HEK293 (cell line): Measurements from ENCODE around the gene ATP6V1A.

Experiments
- CTCF ChIA-PET: fragments of 350-600 bp; formaldehyde crosslinking; extraction: SDS; loops from one replicate; lab custom pipeline; 2021; ENCODE audit warnings: antibody characterized with exemption; lab: Yijun Ruan, JAX
- POLR2A ChIA-PET: fragments of 300-600 bp; formaldehyde crosslinking; extraction: SDS; loops from one replicate; lab custom pipeline; 2020; ENCODE audit warnings: antibody characterized with exemption, inconsistent platforms; lab: Yijun Ruan, JAX
- H3K27ac ChIP-seq: fragments of 200-500 bp; sonication (Bioruptor generic); 2 replicates; pipeline ENCODE4 v1.5.1; 2014; ENCODE audit warnings: low read depth, low read length, control low read depth, inconsistent platforms; ENCODE audit errors: extremely low read depth
- H3K36me3 ChIP-seq, 2 experiments: fragments of 200-500 bp in 1 of 2; sonication (Bioruptor generic) in 1 of 2; 1 replicate in 1 of 2; 2 replicates in 1 of 2; pipeline ENCODE4 v1.5.1; 2014 to 2017; ENCODE audit warnings: inconsistent platforms in 2 of 2, low read length in 2 of 2; ENCODE audit not compliant: control insufficient read depth in 2 of 2, insufficient read depth in 1 of 2
- H3K4me1 ChIP-seq: fragments of 200-500 bp; sonication (Bioruptor generic); 2 replicates; pipeline ENCODE4 v1.5.1; 2014; ENCODE audit warnings: mild to moderate bottlenecking, low read length, inconsistent platforms; ENCODE audit not compliant: control insufficient read depth, insufficient read depth
- H3K4me3 ChIP-seq: 2 replicates; pipeline ENCODE4 v1.5.1; 2011; ENCODE audit warnings: low read depth, mild to moderate bottlenecking, control low read depth, low read length, moderate library complexity
- H3K9me3 ChIP-seq: fragments of 200-500 bp; sonication (Bioruptor generic); 2 replicates; pipeline ENCODE4 v1.5.1; 2014; ENCODE audit warnings: low read depth, low read length, inconsistent platforms; ENCODE audit not compliant: control insufficient read depth, insufficient read depth
- FEZF1 ChIP-seq: fragments of 450-650 bp; formaldehyde crosslinking; IDR thresholded peaks from 2 replicates; pipeline ENCODE4 v1.5.1; 2016; ENCODE audit warnings: missing biosample characterization, missing genetic modification characterization
- GLIS2 ChIP-seq: fragments of 450-650 bp; formaldehyde crosslinking; IDR thresholded peaks from 2 replicates; pipeline ENCODE4 v1.5.1; 2016; ENCODE audit warnings: missing biosample characterization, missing genetic modification characterization
- KLF7 ChIP-seq: fragments of 450-650 bp; formaldehyde crosslinking; IDR thresholded peaks from 2 replicates; pipeline ENCODE4 v1.5.1; 2016; ENCODE audit warnings: missing biosample characterization, missing genetic modification characterization, borderline replicate concordance
- KLF9 ChIP-seq: fragments of 450-650 bp; formaldehyde crosslinking; IDR thresholded peaks from 2 replicates; pipeline ENCODE4 v1.5.1; 2016; ENCODE audit warnings: missing biosample characterization, missing genetic modification characterization, low read depth
- MYNN ChIP-seq: fragments of 450-650 bp; formaldehyde crosslinking; IDR thresholded peaks from 2 replicates; pipeline ENCODE4 v1.5.1; 2016; ENCODE audit warnings: missing biosample characterization, missing genetic modification characterization, borderline replicate concordance
- SALL2 ChIP-seq: fragments of 450-650 bp; formaldehyde crosslinking; IDR thresholded peaks from 2 replicates; pipeline ENCODE4 v1.5.0; 2017; ENCODE audit warnings: missing biosample characterization, mild to moderate bottlenecking, missing genetic modification characterization, borderline replicate concordance
- SP7 ChIP-seq: fragments of 450-650 bp; formaldehyde crosslinking; IDR thresholded peaks from 2 replicates; pipeline ENCODE4 v1.5.1; 2016; ENCODE audit warnings: missing biosample characterization, missing genetic modification characterization
- ZBTB7A ChIP-seq: fragments of 450-650 bp; formaldehyde crosslinking; IDR thresholded peaks from 2 replicates; pipeline ENCODE4 v1.5.1; 2016; ENCODE audit warnings: low read depth, missing biosample characterization, missing genetic modification characterization
- ZNF112 ChIP-seq: fragments of 450-650 bp; formaldehyde crosslinking; IDR thresholded peaks from 2 replicates; pipeline ENCODE4 v1.5.0; 2017; ENCODE audit warnings: missing biosample characterization, missing genetic modification characterization
- ZNF132 ChIP-seq: fragments of 450-650 bp; formaldehyde crosslinking; IDR thresholded peaks from 2 replicates; pipeline ENCODE4 v1.5.1; 2017; ENCODE audit warnings: missing biosample characterization, missing genetic modification characterization, borderline replicate concordance
- ZNF211 ChIP-seq: fragments of 450-650 bp; formaldehyde crosslinking; IDR thresholded peaks from 2 replicates; pipeline ENCODE4 v1.5.1; 2016; ENCODE audit warnings: low read depth, missing biosample characterization, missing genetic modification characterization
- ZNF239 ChIP-seq: fragments of 450-650 bp; formaldehyde crosslinking; IDR thresholded peaks from 2 replicates; pipeline ENCODE4 v1.5.1; 2016; ENCODE audit warnings: missing biosample characterization, missing genetic modification characterization
- ZNF248 ChIP-seq: fragments of 450-650 bp; formaldehyde crosslinking; IDR thresholded peaks from 2 replicates; pipeline ENCODE4 v1.5.1; 2017; ENCODE audit warnings: missing biosample characterization, missing genetic modification characterization
- ZNF266 ChIP-seq: fragments of 450-650 bp; formaldehyde crosslinking; IDR thresholded peaks from 2 replicates; pipeline ENCODE4 v1.5.1; 2016; ENCODE audit warnings: missing biosample characterization, missing genetic modification characterization, low read depth
- ZNF324 ChIP-seq: fragments of 450-650 bp; formaldehyde crosslinking; IDR thresholded peaks from 2 replicates; pipeline ENCODE4 v1.5.1; 2016; ENCODE audit warnings: missing biosample characterization, missing genetic modification characterization
- ZNF335 ChIP-seq: fragments of 450-650 bp; formaldehyde crosslinking; conservative IDR thresholded peaks from 2 replicates; pipeline ENCODE4 v1.5.1; 2016; ENCODE audit warnings: missing biosample characterization, missing genetic modification characterization
- ZNF416 ChIP-seq: fragments of 450-650 bp; formaldehyde crosslinking; IDR thresholded peaks from 2 replicates; pipeline ENCODE4 v1.5.1; 2016; ENCODE audit warnings: missing biosample characterization, missing genetic modification characterization
- ZNF426 ChIP-seq: fragments of 450-650 bp; formaldehyde crosslinking; IDR thresholded peaks from 2 replicates; pipeline ENCODE4 v1.5.1; 2017; ENCODE audit warnings: missing biosample characterization, missing genetic modification characterization, mild to moderate bottlenecking, inconsistent platforms, moderate library complexity
- ZNF433 ChIP-seq: fragments of 450-650 bp; formaldehyde crosslinking; IDR thresholded peaks from 2 replicates; pipeline ENCODE4 v1.5.1; 2016; ENCODE audit warnings: missing biosample characterization, missing genetic modification characterization, low read depth
- ZNF670 ChIP-seq: fragments of 450-650 bp; formaldehyde crosslinking; IDR thresholded peaks from 2 replicates; pipeline ENCODE4 v1.5.1; 2016; ENCODE audit warnings: missing biosample characterization, missing genetic modification characterization, low read depth
- ZNF701 ChIP-seq: fragments of 450-650 bp; formaldehyde crosslinking; IDR thresholded peaks from 2 replicates; pipeline ENCODE4 v1.5.1; 2016; ENCODE audit warnings: missing biosample characterization, missing genetic modification characterization
- ZNF747 ChIP-seq: fragments of 450-650 bp; formaldehyde crosslinking; IDR thresholded peaks from 2 replicates; pipeline ENCODE4 v1.5.1; 2016; ENCODE audit warnings: missing biosample characterization, missing genetic modification characterization
- ZNF768 ChIP-seq: fragments of 450-650 bp; formaldehyde crosslinking; IDR thresholded peaks from 2 replicates; pipeline ENCODE4 v1.5.1; 2018; ENCODE audit warnings: missing biosample characterization, mild to moderate bottlenecking, missing genetic modification characterization
- TF ChIP-seq, protein P1 (sequence below): fragments of 450-650 bp; formaldehyde crosslinking; IDR thresholded peaks from 2 replicates; pipeline ENCODE4 v1.5.1; 2017; ENCODE audit warnings: missing biosample characterization, missing genetic modification characterization
- TF ChIP-seq, protein P2 (sequence below): fragments of 450-650 bp; formaldehyde crosslinking; IDR thresholded peaks from 2 replicates; pipeline ENCODE4 v1.5.1; 2016; ENCODE audit warnings: missing biosample characterization, missing genetic modification characterization
- TF ChIP-seq, protein P3 (sequence below): fragments of 450-650 bp; formaldehyde crosslinking; IDR thresholded peaks from 2 replicates; pipeline ENCODE4; 2016; ENCODE audit warnings: missing biosample characterization, missing genetic modification characterization

The ATP6V1A gene

DNA sequence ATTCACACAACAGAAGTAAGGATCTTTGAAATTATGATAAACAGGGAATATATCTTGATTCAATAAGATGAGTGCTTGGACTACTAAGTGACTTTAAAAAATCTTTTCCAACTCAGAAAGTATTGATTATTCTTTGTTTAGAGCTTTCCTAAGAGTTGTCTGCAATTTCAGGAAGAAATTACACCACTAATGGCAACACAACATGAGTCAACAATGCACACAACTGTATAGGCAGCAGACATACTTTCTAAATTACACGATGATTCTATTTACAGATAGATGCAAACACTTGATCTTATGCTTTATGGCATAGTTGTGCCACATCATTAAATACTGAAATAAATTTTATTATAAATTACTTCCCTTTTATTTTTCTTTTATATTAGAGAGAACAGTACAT, 5.2 kb upstream of the ATP6V1A start (continued):
- no peak for TF ChIP-seq ZNF670 (tag by site-specific recombination)

DNA sequence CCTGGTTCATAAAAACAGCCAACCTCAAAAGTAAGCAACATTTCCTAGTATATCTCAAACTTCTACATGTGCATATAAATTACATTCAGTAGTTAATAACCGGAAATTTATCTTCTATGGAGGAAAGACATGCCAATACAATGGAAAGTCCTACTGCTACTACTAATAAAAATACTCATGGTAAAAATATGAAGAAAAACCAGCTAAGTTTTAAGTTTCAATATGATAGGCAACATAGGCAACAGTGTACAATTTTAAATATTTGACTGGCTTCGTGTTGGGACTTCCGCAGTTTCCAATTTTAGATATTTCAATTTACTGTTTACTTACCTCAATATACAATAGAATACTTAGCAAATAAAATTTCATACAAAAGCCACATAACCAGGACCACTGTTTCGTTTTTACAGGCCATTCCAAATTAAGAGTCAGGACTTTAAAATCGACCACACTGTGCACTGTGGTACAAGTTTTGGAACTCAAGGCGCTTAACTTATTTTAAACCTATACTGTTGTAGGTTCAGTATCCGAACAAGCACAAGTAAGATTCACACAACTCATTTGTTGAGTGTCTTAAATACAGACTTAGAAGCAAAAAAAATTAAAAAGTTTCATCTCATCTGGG, 3.7 kb upstream of the ATP6V1A start:
- Histone ChIP-seq H3K4me1 (no peaks in the 10 kb centered on the region), H3K36me3 (peaks cover 0 to 3% of the 10 kb centered on the region in 2 experiments; a peak in 1 of 3 replicates), H3K9me3 (no peaks in the 10 kb centered on the region), H3K4me3 (no peak overlapping the region), H3K27ac (no peak overlapping the region)
- ChIA-PET POLR2A (no interaction called here), CTCF (no interaction called here)
- TF ChIP-seq MYNN (peak; percentile 86), ZNF211 (tag by site-specific recombination) (no peak)
- TF ChIP-seq, protein P1, sequence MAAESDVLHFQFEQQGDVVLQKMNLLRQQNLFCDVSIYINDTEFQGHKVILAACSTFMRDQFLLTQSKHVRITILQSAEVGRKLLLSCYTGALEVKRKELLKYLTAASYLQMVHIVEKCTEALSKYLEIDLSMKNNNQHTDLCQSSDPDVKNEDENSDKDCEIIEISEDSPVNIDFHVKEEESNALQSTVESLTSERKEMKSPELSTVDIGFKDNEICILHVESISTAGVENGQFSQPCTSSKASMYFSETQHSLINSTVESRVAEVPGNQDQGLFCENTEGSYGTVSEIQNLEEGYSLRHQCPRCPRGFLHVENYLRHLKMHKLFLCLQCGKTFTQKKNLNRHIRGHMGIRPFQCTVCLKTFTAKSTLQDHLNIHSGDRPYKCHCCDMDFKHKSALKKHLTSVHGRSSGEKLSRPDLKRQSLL (tag by site-specific recombination) = no peak

DNA sequence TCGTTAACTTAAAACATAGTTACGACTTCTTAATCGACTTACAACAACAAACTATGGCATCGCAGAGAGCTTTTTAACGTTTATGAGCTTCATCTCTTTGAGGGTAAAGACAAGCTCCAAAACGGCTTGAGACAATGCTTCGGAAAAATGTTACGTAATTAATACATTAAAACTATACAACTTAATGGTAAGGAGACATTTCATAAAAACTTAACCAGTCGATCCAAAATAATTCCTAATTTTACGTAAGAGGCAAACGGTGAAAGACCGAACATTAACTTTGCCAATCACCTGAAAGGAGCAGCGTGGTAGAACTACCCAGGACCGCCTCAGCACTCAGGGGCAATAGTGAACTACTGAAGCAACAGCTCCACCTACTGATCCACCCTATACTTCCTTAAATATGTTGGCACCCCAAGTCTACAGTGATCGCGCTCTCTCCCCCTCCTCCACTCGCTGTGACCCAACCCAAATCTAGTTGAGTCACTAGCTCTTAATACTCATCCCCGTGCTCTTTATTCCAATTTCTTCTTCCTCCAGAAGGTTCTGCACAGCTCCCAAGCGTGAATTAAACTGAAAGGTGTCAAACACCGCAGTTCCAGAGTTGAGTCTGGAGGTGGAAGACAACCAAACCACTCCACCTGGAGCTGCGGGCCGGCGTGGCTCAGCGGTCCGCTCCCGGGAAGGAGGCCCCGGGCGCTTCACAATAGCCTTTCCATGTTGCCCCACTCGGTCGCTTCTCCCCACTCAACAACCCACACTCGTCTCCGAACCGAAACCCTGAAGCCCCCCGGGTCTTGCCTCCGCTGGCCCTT, 1.7 kb upstream of the ATP6V1A start:
- H3K9me3 ChIP-seq = no peaks in the 10 kb centered on the region
- ChIA-PET CTCF (interaction anchor here (0.5 to 2.0 kb wide), 14 partner anchors 9 to 579 kb away, joined by 3 to 15 read pairs (median 3); no protein-coding TSS in a partner anchor), POLR2A (interaction anchor here (0.8 to 1.3 kb wide), 5 partner anchors 9 to 230 kb away, joined by 3 to 5 read pairs (median 3); partner anchors contain the start of genes SPICE1 and USF3)
- H3K36me3 ChIP-seq = peaks cover 0 to 3% of the 10 kb centered on the region in 2 experiments; a peak in 1 of 3 replicates
- H3K4me1 ChIP-seq = no peaks in the 10 kb centered on the region
- peak overlapping the region; percentile 86 for H3K4me3 ChIP-seq
- peak overlapping the region; percentile 92 for H3K27ac ChIP-seq
- TF ChIP-seq ZNF266 (tag by site-specific recombination) (no peak), ZNF768 (tag by site-specific recombination) (no peak), ZNF335 (tag by site-specific recombination) (peak; percentile 50), ZNF248 (tag by site-specific recombination) (no peak), ZNF239 (tag by site-specific recombination) (no peak), ZNF324 (no peak), KLF9 (tag by site-specific recombination) (0 out of 2 replicates have a peak, but pooled peaks have one; percentile 27), ZNF701 (tag by site-specific recombination) (no peak), GLIS2 (no peak), ZNF426 (tag by site-specific recombination) (no peak), ZNF416 (tag by site-specific recombination) (no peak), ZNF112 (tag by site-specific recombination) (no peak), KLF7 (tag by site-specific recombination) (no peak), ZNF433 (tag by site-specific recombination) (no peak), SP7 (no peak), ZNF747 (tag by site-specific recombination) (no peak), SALL2 (no peak), ZNF132 (tag by site-specific recombination) (no peak), ZBTB7A (tag by site-specific recombination) (peak; percentile 57; the same call in 1 of the 2 replicates), FEZF1 (tag by site-specific recombination) (no peak)
- TF ChIP-seq, protein P2, sequence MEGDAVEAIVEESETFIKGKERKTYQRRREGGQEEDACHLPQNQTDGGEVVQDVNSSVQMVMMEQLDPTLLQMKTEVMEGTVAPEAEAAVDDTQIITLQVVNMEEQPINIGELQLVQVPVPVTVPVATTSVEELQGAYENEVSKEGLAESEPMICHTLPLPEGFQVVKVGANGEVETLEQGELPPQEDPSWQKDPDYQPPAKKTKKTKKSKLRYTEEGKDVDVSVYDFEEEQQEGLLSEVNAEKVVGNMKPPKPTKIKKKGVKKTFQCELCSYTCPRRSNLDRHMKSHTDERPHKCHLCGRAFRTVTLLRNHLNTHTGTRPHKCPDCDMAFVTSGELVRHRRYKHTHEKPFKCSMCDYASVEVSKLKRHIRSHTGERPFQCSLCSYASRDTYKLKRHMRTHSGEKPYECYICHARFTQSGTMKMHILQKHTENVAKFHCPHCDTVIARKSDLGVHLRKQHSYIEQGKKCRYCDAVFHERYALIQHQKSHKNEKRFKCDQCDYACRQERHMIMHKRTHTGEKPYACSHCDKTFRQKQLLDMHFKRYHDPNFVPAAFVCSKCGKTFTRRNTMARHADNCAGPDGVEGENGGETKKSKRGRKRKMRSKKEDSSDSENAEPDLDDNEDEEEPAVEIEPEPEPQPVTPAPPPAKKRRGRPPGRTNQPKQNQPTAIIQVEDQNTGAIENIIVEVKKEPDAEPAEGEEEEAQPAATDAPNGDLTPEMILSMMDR (tag by site-specific recombination) = peak; percentile 21; the same call in 1 of the 2 replicates
- TF ChIP-seq, protein P3, sequence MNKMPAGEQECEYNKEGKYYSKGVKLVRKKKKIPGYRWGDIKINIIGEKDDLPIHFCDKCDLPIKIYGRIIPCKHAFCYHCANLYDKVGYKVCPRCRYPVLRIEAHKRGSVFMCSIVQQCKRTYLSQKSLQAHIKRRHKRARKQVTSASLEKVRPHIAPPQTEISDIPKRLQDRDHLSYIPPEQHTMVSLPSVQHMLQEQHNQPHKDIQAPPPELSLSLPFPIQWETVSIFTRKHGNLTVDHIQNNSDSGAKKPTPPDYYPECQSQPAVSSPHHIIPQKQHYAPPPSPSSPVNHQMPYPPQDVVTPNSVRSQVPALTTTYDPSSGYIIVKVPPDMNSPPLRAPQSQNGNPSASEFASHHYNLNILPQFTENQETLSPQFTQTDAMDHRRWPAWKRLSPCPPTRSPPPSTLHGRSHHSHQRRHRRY (tag by site-specific recombination) = no peak
